Sigmoid colon (tissue), 7 donors: Measurements from ENCODE around the gene HNRNPLL. TPM values are rescaled to one million over a fixed set of nuclear protein-coding genes. Genes with fewer than 3 reads are reported as not detected.

Source experiments
- DNase-seq: peaks from one replicate; pipeline ENCODE4 v3.0.0-alpha.2; 2019
- H3K27ac ChIP-seq, 4 donors: fragments of 200-600 bp; sonication (generic); one replicate each; pipeline ENCODE4 v1.5.1; 2016 to 2019; ENCODE audit warnings: mild to moderate bottlenecking in 1 of 4
- H3K27me3 ChIP-seq, 3 donors: fragments of 200-600 bp; sonication (generic); one replicate each; pipeline ENCODE4 v1.5.1; 2019; ENCODE audit warnings: mild to moderate bottlenecking in 1 of 3
- H3K36me3 ChIP-seq, 4 donors: fragments of 200-600 bp; sonication (generic); one replicate each; pipeline ENCODE4 v1.5.1; 2016 to 2019
- H3K4me1 ChIP-seq, 4 donors: fragments of 200-600 bp; sonication (generic); one replicate each; pipeline ENCODE4 v1.5.1; 2017 to 2019
- H3K4me3 ChIP-seq, 4 donors: fragments of 200-600 bp; sonication (generic); one replicate each; pipeline ENCODE4 v1.5.1; 2017 to 2019; ENCODE audit warnings: mild to moderate bottlenecking in 2 of 4, moderate library complexity in 1 of 4
- H3K9me3 ChIP-seq, 4 donors: fragments of 200-600 bp in 3 of 4; sonication (generic) in 3 of 4; one replicate each; pipeline versions ENCODE4 v1.5.1 to v1.6.1; 2013 to 2019
- EP300 ChIP-seq, 4 donors: sonication (generic); formaldehyde crosslinking; IDR thresholded peaks; one replicate each; pipeline ENCODE4 v1.6.1; 2017; ENCODE audit warnings: antibody characterized with exemption in 4 of 4
- POLR2A ChIP-seq, 2 donors: fragments of 450-650 bp; IDR thresholded peaks; one replicate each; pipeline ENCODE4 v1.6.1; 2016; ENCODE audit warnings: antibody characterized with exemption in 2 of 2, mild to moderate bottlenecking in 2 of 2, moderate library complexity in 2 of 2
- POLR2AphosphoS5 ChIP-seq, 4 donors: sonication (generic); formaldehyde crosslinking; IDR thresholded peaks; one replicate each; pipeline ENCODE4 v1.6.1; 2017; ENCODE audit warnings: antibody characterized with exemption in 4 of 4
- WGBS, 2 donors: extraction: QIAGEN DNeasy Blood & Tissue Kit; methylation state at CpG; one replicate each; pipeline ENCODE4 v1.1.7; 2013; 5-methylcytosine and 5-hydroxymethylcytosine counted together
- intact Hi-C: fragments of 100-400 bp; cut with DNase I; formaldehyde crosslinking; loops from one replicate; pipeline ENCODE4 v1.15.1; 2023
- polyA plus RNA-seq, 3 donors: library from polyadenylated mRNA; stranded (reverse); fragments of 200-250 nt; gene quantifications; one replicate each; pipeline ENCODE4 v1.2.3, GENCODE V29; 2013
- total RNA-seq, 4 donors: library from RNA; depleted of rRNA; stranded (reverse); fragments of >200 nt; gene quantifications; one replicate each; pipeline ENCODE4 v1.1.0, GENCODE V29; 2016
- TF ChIP-seq, protein P1 (sequence below), 4 experiments: fragments of 450-650 bp in 3 of 4; fragments of 200-600 bp in 1 of 4; IDR thresholded peaks; one replicate each; pipeline ENCODE4 v1.5.1; 2016 to 2019; ENCODE audit warnings: antibody characterized with exemption in 4 of 4, mild to moderate bottlenecking in 3 of 4, moderate library complexity in 2 of 4
- donor health status: healthy with polysubstance abuse.
- donor health status: Bipolar disorder and iron deficiency.
- donor health status: healthy.

The HNRNPLL gene
- total and polyA plus RNA-seq, 7 donors, result 16.1 to 82.0 (median 63.7) TPM

GRCh38 chr2:38533757-38534545 is 68.8 kb downstream of the HNRNPLL start:
- H3K27me3 ChIP-seq, result no peaks in the 10 kb centered on the region
- intact Hi-C loops, result loop anchor here (1.0 to 5.0 kb wide), 2 partner anchors 67 to 158 kb away; no protein-coding TSS in a partner anchor
- H3K36me3 ChIP-seq, result no peaks in the 10 kb centered on the region
- H3K27ac ChIP-seq, result peak overlapping the region; percentile 43 to 88 (median 83)
- peak overlapping the region; percentile 43 to 54 (median 48) for H3K4me3 ChIP-seq
- DNase-seq, result no peak
- 80 to 84% methylated on average over 10 of the region's 10 CpGs for WGBS, 2 donors
- TF ChIP-seq, protein P1, sequence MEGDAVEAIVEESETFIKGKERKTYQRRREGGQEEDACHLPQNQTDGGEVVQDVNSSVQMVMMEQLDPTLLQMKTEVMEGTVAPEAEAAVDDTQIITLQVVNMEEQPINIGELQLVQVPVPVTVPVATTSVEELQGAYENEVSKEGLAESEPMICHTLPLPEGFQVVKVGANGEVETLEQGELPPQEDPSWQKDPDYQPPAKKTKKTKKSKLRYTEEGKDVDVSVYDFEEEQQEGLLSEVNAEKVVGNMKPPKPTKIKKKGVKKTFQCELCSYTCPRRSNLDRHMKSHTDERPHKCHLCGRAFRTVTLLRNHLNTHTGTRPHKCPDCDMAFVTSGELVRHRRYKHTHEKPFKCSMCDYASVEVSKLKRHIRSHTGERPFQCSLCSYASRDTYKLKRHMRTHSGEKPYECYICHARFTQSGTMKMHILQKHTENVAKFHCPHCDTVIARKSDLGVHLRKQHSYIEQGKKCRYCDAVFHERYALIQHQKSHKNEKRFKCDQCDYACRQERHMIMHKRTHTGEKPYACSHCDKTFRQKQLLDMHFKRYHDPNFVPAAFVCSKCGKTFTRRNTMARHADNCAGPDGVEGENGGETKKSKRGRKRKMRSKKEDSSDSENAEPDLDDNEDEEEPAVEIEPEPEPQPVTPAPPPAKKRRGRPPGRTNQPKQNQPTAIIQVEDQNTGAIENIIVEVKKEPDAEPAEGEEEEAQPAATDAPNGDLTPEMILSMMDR (IDR thresholded peaks at IDR 0.05), result no peak
- TF ChIP-seq POLR2AphosphoS5 (IDR thresholded peaks at IDR 0.05) (no peak), EP300 (IDR thresholded peaks at IDR 0.05) (no peak), POLR2A (IDR thresholded peaks at IDR 0.05) (no peak)
- peaks cover 0 to 33% (median 24%) of the 10 kb centered on the region in 4 donors for H3K4me1 ChIP-seq
- H3K9me3 ChIP-seq, result no peaks in the 10 kb centered on the region

GRCh38 chr2:38533180-38533579 is 69.5 kb downstream of the HNRNPLL start:
- Histone ChIP-seq H3K27ac (peak overlapping the region; percentile 43 to 88 (median 83)), H3K27me3 (no peaks in the 10 kb centered on the region), H3K9me3 (no peaks in the 10 kb centered on the region), H3K36me3 (no peaks in the 10 kb centered on the region), H3K4me3 (peak overlapping the region in 3 of 4 donors; percentile 43 to 54 (median 51)), H3K4me1 (peaks cover 0 to 39% (median 31%) of the 10 kb centered on the region in 4 donors)
- DNase-seq, result peak; percentile 79
- WGBS, 2 donors, result 68 to 82% methylated on average over 9 of the region's 9 CpGs
- TF ChIP-seq EP300 (IDR thresholded peaks at IDR 0.05), result no peak
- TF ChIP-seq POLR2AphosphoS5 (IDR thresholded peaks at IDR 0.05), result peak; percentile 52 to 69 (median 67)
- intact Hi-C loops, result loop anchor here (5.0 kb wide), 1 partner anchor 66 kb away; no protein-coding TSS in a partner anchor

- no peaks in the 10 kb centered on the region for H3K27me3 ChIP-seq
- H3K4me3 ChIP-seq, result no peak overlapping the region
- H3K36me3 ChIP-seq, result no peaks in the 10 kb centered on the region
- intact Hi-C loops, result loop anchor here (5.0 kb wide), 1 partner anchor 65 kb away; no protein-coding TSS in a partner anchor
- peak overlapping the region in 3 of 4 donors; percentile 82 to 88 (median 84) for H3K27ac ChIP-seq
- WGBS, 2 donors, result 87 to 90% methylated on average over 2 of the region's 2 CpGs
- peaks cover 0 to 47% (median 34%) of the 10 kb centered on the region in 4 donors for H3K4me1 ChIP-seq
- H3K9me3 ChIP-seq, result no peaks in the 10 kb centered on the region
- TF ChIP-seq POLR2A (IDR thresholded peaks at IDR 0.05) (no peak), POLR2AphosphoS5 (IDR thresholded peaks at IDR 0.05) (no peak), EP300 (IDR thresholded peaks at IDR 0.05) (no peak)
- TF ChIP-seq, protein P1 (IDR thresholded peaks at IDR 0.05), result no peak
- DNase-seq, result no peak
Observed at GRCh38 chr2:38532366-38532765, 70.4 kb downstream of the HNRNPLL start.

GRCh38 chr2:38529208-38529607 is 73.5 kb downstream of the HNRNPLL start:
- no peak for TF ChIP-seq EP300 (IDR thresholded peaks at IDR 0.05)
- TF ChIP-seq POLR2A (IDR thresholded peaks at IDR 0.05), result no peak
- TF ChIP-seq, protein P1 (IDR thresholded peaks at IDR 0.05), result no peak
- no peak for TF ChIP-seq POLR2AphosphoS5 (IDR thresholded peaks at IDR 0.05)
- Histone ChIP-seq H3K27ac (no peak overlapping the region), H3K4me1 (peaks cover 0 to 43% (median 25%) of the 10 kb centered on the region in 4 donors), H3K36me3 (no peaks in the 10 kb centered on the region), H3K27me3 (no peaks in the 10 kb centered on the region), H3K4me3 (no peak overlapping the region), H3K9me3 (no peaks in the 10 kb centered on the region)
- intact Hi-C loops, result no loop called here
- DNase-seq, result no peak
- whole genome bisulfite sequencing, 2 donors, result 90% methylated on average over 14 of the region's 14 CpGs

- no peak for DNase-seq
- Histone ChIP-seq H3K4me3 (peak overlapping the region in 3 of 4 donors; percentile 51 to 56 (median 52)), H3K27me3 (no peaks in the 10 kb centered on the region), H3K36me3 (no peaks in the 10 kb centered on the region), H3K4me1 (peaks cover 0 to 42% (median 23%) of the 10 kb centered on the region in 4 donors), H3K27ac (peak overlapping the region; percentile 80 to 84 (median 82)), H3K9me3 (no peaks in the 10 kb centered on the region)
- TF ChIP-seq, protein P1 (IDR thresholded peaks at IDR 0.05), result no peak
- TF ChIP-seq EP300 (IDR thresholded peaks at IDR 0.05) (no peak), POLR2A (IDR thresholded peaks at IDR 0.05) (no peak)
- 67 to 70% methylated on average over 5 of the region's 5 CpGs for WGBS, 2 donors
- intact Hi-C loops, result no loop called here
Observed at GRCh38 chr2:38528534-38528933, 74.2 kb downstream of the HNRNPLL start.
